Measurements from ENCODE around the gene CA5A.
A peak's percentile ranks its signal among the peaks of the same experiment; 100 is the strongest.

CA5A gene

GRCh38 chr16:87845807-87846619, 90.3 kb downstream of the CA5A start:
- no peak for DNase-seq

GRCh38 chr16:87845213-87845612, 91.1 kb downstream of the CA5A start:
- no peak for DNase-seq

GRCh38 chr16:87844809-87845208, 91.5 kb downstream of the CA5A start:
- peak; percentile 54 for DNase-seq

- peak; percentile 21 for DNase-seq
These were observed 92.1 kb downstream of the CA5A start for GRCh38 chr16:87844120-87844733.

GRCh38 chr16:87843678-87844105, 92.6 kb downstream of the CA5A start:
- no peak for DNase-seq

- no peak for DNase-seq
These were observed 94.0 kb downstream of the CA5A start for GRCh38 chr16:87842209-87842869.

- no peak for DNase-seq
These were observed 94.8 kb downstream of the CA5A start for GRCh38 chr16:87841340-87842208.

- DNase-seq, result no peak
These were observed 95.9 kb downstream of the CA5A start for GRCh38 chr16:87840271-87840978.

GRCh38 chr16:87839542-87840270, 96.6 kb downstream of the CA5A start:
- no peak for DNase-seq

- no peak for DNase-seq
These were observed 97.4 kb downstream of the CA5A start for GRCh38 chr16:87838643-87839541.

Data from NCI-H82 (cell line).